GM12801 (cell line): ENCODE results near the gene GRK1.

Experiments
- CTCF ChIP-seq: IDR thresholded peaks from one replicate; pipeline ENCODE4 v1.5.1; 2011; ENCODE audit warnings: control low read depth; ENCODE audit not compliant: insufficient read length; ENCODE audit errors: extremely low read depth

GRK1 gene

GRCh38 chr13:113786262-113786841 is 119.3 kb downstream of the GRK1 start:
- no peak for TF ChIP-seq CTCF
